Fibroblast of mammary gland (primary cell): Measurements from ENCODE around the gene DNAH7.

Experiments used
- DNase-seq: peaks from one replicate; pipeline ENCODE4 v3.0.0-alpha.2; 2010; ENCODE audit warnings: low read depth
- H3K4me3 ChIP-seq: 2 replicates; pipeline ENCODE4 v1.5.1; 2011; ENCODE audit warnings: low read depth, mild to moderate bottlenecking, low read length, moderate library complexity; ENCODE audit not compliant: control insufficient read depth
- TF ChIP-seq, protein P1 (sequence below): conservative IDR thresholded peaks from 2 replicates; pipeline ENCODE4 v1.5.1; 2011; ENCODE audit warnings: low read depth, low read length, inconsistent platforms; ENCODE audit not compliant: control insufficient read depth, insufficient read depth

The DNAH7 gene

GRCh38 chr2:195758846-195759245 lies 309.8 kb downstream of the DNAH7 start:
- TF ChIP-seq, protein P1, sequence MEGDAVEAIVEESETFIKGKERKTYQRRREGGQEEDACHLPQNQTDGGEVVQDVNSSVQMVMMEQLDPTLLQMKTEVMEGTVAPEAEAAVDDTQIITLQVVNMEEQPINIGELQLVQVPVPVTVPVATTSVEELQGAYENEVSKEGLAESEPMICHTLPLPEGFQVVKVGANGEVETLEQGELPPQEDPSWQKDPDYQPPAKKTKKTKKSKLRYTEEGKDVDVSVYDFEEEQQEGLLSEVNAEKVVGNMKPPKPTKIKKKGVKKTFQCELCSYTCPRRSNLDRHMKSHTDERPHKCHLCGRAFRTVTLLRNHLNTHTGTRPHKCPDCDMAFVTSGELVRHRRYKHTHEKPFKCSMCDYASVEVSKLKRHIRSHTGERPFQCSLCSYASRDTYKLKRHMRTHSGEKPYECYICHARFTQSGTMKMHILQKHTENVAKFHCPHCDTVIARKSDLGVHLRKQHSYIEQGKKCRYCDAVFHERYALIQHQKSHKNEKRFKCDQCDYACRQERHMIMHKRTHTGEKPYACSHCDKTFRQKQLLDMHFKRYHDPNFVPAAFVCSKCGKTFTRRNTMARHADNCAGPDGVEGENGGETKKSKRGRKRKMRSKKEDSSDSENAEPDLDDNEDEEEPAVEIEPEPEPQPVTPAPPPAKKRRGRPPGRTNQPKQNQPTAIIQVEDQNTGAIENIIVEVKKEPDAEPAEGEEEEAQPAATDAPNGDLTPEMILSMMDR = no peak
- H3K4me3 ChIP-seq = no peak overlapping the region
- no peak for DNase-seq

DNA sequence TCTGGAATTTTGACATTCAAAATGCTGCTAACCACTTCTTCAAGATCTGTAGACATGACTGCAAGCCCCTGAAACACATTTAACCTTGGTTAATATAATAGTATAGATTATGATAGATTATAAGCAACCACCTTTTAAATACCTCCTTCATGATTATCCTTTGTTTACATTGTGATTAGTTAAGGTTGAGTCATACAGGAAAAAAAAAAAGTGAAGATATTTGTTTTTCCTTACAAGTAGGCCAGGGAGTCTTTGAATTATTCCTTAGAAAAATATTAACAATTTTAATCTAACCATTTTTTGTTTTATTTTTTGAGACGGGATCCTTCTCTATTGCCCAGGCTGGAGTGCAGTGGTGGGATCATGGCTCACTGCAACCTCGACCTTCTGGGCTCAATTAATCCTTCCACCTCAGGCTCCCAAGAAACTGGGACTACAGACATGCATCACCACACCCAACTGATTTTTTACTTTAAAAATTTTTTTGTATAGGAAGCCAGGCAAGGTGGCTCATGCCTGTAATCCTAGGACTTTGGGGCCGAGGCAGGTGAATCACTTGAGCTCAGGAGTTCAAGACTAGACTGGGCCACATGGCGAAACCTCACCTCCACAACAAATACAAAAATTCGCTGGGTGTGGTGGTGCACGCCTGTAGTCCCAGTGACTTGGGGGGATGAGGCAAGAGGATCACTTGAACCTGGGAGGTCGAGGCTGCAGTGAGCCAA lies 312.3 kb downstream of the DNAH7 start:
- peak; percentile 36 for DNase-seq
- no peak overlapping the region for H3K4me3 ChIP-seq
- TF ChIP-seq, protein P1 = no peak

- DNase-seq = peak; percentile 44
- TF ChIP-seq, protein P1 = no peak
- no peak overlapping the region for H3K4me3 ChIP-seq
These were observed 327.4 kb downstream of the DNAH7 start for GRCh38 chr2:195741191-195741590.

- TF ChIP-seq, protein P1 = no peak
- no peak overlapping the region for H3K4me3 ChIP-seq
- peak; percentile 74 for DNase-seq
These were observed 330.9 kb downstream of the DNAH7 start for GRCh38 chr2:195737511-195738325.

GRCh38 chr2:195735347-195735746 lies 333.3 kb downstream of the DNAH7 start:
- TF ChIP-seq, protein P1 = no peak
- no peak for DNase-seq
- H3K4me3 ChIP-seq = no peak overlapping the region

DNA sequence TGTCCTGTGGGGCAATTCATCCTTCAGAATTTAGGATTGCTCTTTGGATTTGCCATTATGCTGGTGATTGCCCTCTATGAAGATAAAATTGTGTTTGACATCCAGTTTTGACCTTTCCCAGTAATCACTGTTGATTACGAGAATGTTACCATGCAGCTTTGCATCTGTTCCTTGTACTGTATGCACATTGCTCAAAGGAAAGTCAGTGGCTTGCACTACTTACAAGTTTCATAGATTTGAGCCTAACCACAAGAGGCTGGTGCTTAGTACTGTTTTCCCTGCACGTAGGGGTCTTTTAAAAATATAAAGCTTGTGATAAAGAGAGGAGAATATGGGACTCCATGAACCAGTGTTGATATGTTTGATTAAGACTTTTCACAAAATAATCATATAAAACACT lies 333.7 kb downstream of the DNAH7 start:
- DNase-seq = no peak
- TF ChIP-seq, protein P1 = no peak
- no peak overlapping the region for H3K4me3 ChIP-seq
